ENCODE data around the gene GABBR1.
"Not testable (repeated sequence)": the region's sequence is repeated elsewhere in the genome, so short reads cannot be mapped to it uniquely, and the experiment has no call there.

GABBR1 gene

GRCh38 chr6:29632789-29633533 lies at the start of gene GABBR1:
TSS of gene GABBR1 (minus strand) at chr6:29633183. CDS start at chr6:29632385, 798 bp downstream.
- Mint-ChIP-seq H3K9me3 (no peaks in the 10 kb centered on the region), H3K27me3 (ENCODE audit: low read depth) (peaks cover 60% of the 10 kb centered on the region), H3K4me1 (ENCODE audit: low read depth) (peaks cover 38% of the 10 kb centered on the region)

GRCh38 chr6:29681811-29682210 lies 48.8 kb upstream of the GABBR1 start:
- H3K9me3 Mint-ChIP-seq = no peaks in the 10 kb centered on the region
- no peak overlapping the region for H3K4me3 Mint-ChIP-seq
- no peak overlapping the region for H3K27ac Mint-ChIP-seq
- no peaks in the 10 kb centered on the region for H3K36me3 Mint-ChIP-seq (ENCODE audit: low read depth)
- H3K4me1 Mint-ChIP-seq (ENCODE audit: low read depth) = peaks cover 18% of the 10 kb centered on the region
- H3K27me3 Mint-ChIP-seq (ENCODE audit: low read depth) = peaks cover 5% of the 10 kb centered on the region

More at GRCh38 chr6:29632789-29633533, at the start of gene GABBR1:
- Mint-ChIP-seq H3K4me3 (peak within 1 kb of the TSS; percentile 97), H3K27ac (peak within 1 kb of the TSS; percentile 78), H3K36me3 (ENCODE audit: low read depth) (peaks cover 9% of the 10 kb centered on the region)

GRCh38 chr6:29680904-29681303 lies 47.9 kb upstream of the GABBR1 start, which contains the start of gene ZFP57:
TSS of gene ZFP57 (minus strand) at chr6:29681152. CDS start at chr6:29677003, 4,149 bp downstream.
- Mint-ChIP-seq H3K9me3 (no peaks in the 10 kb centered on the region), H3K27me3 (ENCODE audit: low read depth) (peaks cover 5% of the 10 kb centered on the region), H3K36me3 (ENCODE audit: low read depth) (no peaks in the 10 kb centered on the region), H3K4me1 (ENCODE audit: low read depth) (peaks cover 19% of the 10 kb centered on the region), H3K4me3 (peak within 1 kb of the TSS; percentile 72), H3K27ac (peak within 1 kb of the TSS; percentile 65)

GRCh38 chr6:29680416-29680815 lies 47.4 kb upstream of the GABBR1 start:
- no peaks in the 10 kb centered on the region for H3K9me3 Mint-ChIP-seq
- H3K4me1 Mint-ChIP-seq (ENCODE audit: low read depth) = peaks cover 19% of the 10 kb centered on the region
- H3K27me3 Mint-ChIP-seq (ENCODE audit: low read depth) = peaks cover 5% of the 10 kb centered on the region
- peak overlapping the region; percentile 65 for H3K27ac Mint-ChIP-seq
- no peaks in the 10 kb centered on the region for H3K36me3 Mint-ChIP-seq (ENCODE audit: low read depth)
- peak overlapping the region; percentile 72 for H3K4me3 Mint-ChIP-seq

GRCh38 chr6:29679962-29680361 lies 47.0 kb upstream of the GABBR1 start:
- Mint-ChIP-seq H3K27ac (no peak overlapping the region), H3K4me3 (peak overlapping the region; percentile 72), H3K9me3 (no peaks in the 10 kb centered on the region), H3K27me3 (ENCODE audit: low read depth) (peaks cover 5% of the 10 kb centered on the region), H3K36me3 (ENCODE audit: low read depth) (no peaks in the 10 kb centered on the region), H3K4me1 (ENCODE audit: low read depth) (peaks cover 19% of the 10 kb centered on the region)

- no peaks in the 10 kb centered on the region for H3K9me3 Mint-ChIP-seq
- H3K4me3 Mint-ChIP-seq = no peak overlapping the region
- no peak overlapping the region for H3K27ac Mint-ChIP-seq
- H3K36me3 Mint-ChIP-seq (ENCODE audit: low read depth) = no peaks in the 10 kb centered on the region
- H3K4me1 Mint-ChIP-seq (ENCODE audit: low read depth) = peaks cover 10% of the 10 kb centered on the region
- no peaks in the 10 kb centered on the region for H3K27me3 Mint-ChIP-seq (ENCODE audit: low read depth)
These were observed 45.1 kb upstream of the GABBR1 start for GRCh38 chr6:29678114-29678513.

GRCh38 chr6:29676981-29677601 lies 44.1 kb upstream of the GABBR1 start:
- Mint-ChIP-seq H3K9me3 (no peaks in the 10 kb centered on the region), H3K4me1 (ENCODE audit: low read depth) (peaks cover 10% of the 10 kb centered on the region), H3K27me3 (ENCODE audit: low read depth) (peaks cover 4% of the 10 kb centered on the region), H3K27ac (peak overlapping the region; percentile 79), H3K4me3 (no peak overlapping the region), H3K36me3 (ENCODE audit: low read depth) (no peaks in the 10 kb centered on the region)

- Mint-ChIP-seq H3K4me3 (no peak overlapping the region), H3K36me3 (ENCODE audit: low read depth) (no peaks in the 10 kb centered on the region), H3K27ac (no peak overlapping the region), H3K4me1 (ENCODE audit: low read depth) (peaks cover 10% of the 10 kb centered on the region), H3K9me3 (no peaks in the 10 kb centered on the region), H3K27me3 (ENCODE audit: low read depth) (peaks cover 10% of the 10 kb centered on the region)
These were observed 42.6 kb upstream of the GABBR1 start for GRCh38 chr6:29675561-29675960.

GRCh38 chr6:29674008-29674407 lies 41.0 kb upstream of the GABBR1 start:
- Mint-ChIP-seq H3K27ac (no peak overlapping the region), H3K36me3 (ENCODE audit: low read depth) (no peaks in the 10 kb centered on the region), H3K9me3 (no peaks in the 10 kb centered on the region), H3K27me3 (ENCODE audit: low read depth) (peaks cover 13% of the 10 kb centered on the region), H3K4me1 (ENCODE audit: low read depth) (peaks cover 6% of the 10 kb centered on the region), H3K4me3 (no peak overlapping the region)

GRCh38 chr6:29673161-29673560 lies 40.2 kb upstream of the GABBR1 start:
- Mint-ChIP-seq H3K27me3 (ENCODE audit: low read depth) (peaks cover 14% of the 10 kb centered on the region), H3K9me3 (no peaks in the 10 kb centered on the region), H3K4me1 (ENCODE audit: low read depth) (peaks cover 6% of the 10 kb centered on the region), H3K4me3 (no peak overlapping the region), H3K27ac (no peak overlapping the region), H3K36me3 (ENCODE audit: low read depth) (no peaks in the 10 kb centered on the region)

- not testable (repeated sequence) for H3K36me3 Mint-ChIP-seq (ENCODE audit: low read depth); H3K27ac Mint-ChIP-seq; H3K9me3 Mint-ChIP-seq; H3K4me1 Mint-ChIP-seq (ENCODE audit: low read depth); H3K4me3 Mint-ChIP-seq
- peaks cover 22% of the 10 kb centered on the region for H3K27me3 Mint-ChIP-seq (ENCODE audit: low read depth)
These were observed 39.1 kb upstream of the GABBR1 start for GRCh38 chr6:29672116-29672515.

GRCh38 chr6:29671026-29671425 lies 38.0 kb upstream of the GABBR1 start:
- H3K36me3 Mint-ChIP-seq (ENCODE audit: low read depth) = no peaks in the 10 kb centered on the region
- peaks cover 22% of the 10 kb centered on the region for H3K27me3 Mint-ChIP-seq (ENCODE audit: low read depth)
- H3K9me3 Mint-ChIP-seq = no peaks in the 10 kb centered on the region
- no peak overlapping the region for H3K4me3 Mint-ChIP-seq
- H3K4me1 Mint-ChIP-seq (ENCODE audit: low read depth) = no peaks in the 10 kb centered on the region
- no peak overlapping the region for H3K27ac Mint-ChIP-seq

- H3K36me3 Mint-ChIP-seq (ENCODE audit: low read depth) = no peaks in the 10 kb centered on the region
- H3K27me3 Mint-ChIP-seq (ENCODE audit: low read depth) = peaks cover 31% of the 10 kb centered on the region
- H3K27ac Mint-ChIP-seq = no peak overlapping the region
These were observed 34.2 kb upstream of the GABBR1 start for GRCh38 chr6:29667158-29667557.

GRCh38 chr6:29666826-29667130 lies 33.8 kb upstream of the GABBR1 start:
- H3K4me1 Mint-ChIP-seq (ENCODE audit: low read depth) = no peaks in the 10 kb centered on the region
- no peaks in the 10 kb centered on the region for H3K9me3 Mint-ChIP-seq
- H3K4me3 Mint-ChIP-seq = no peak overlapping the region
- H3K27ac Mint-ChIP-seq = no peak overlapping the region
- H3K36me3 Mint-ChIP-seq (ENCODE audit: low read depth) = no peaks in the 10 kb centered on the region
- peaks cover 34% of the 10 kb centered on the region for H3K27me3 Mint-ChIP-seq (ENCODE audit: low read depth)

More at GRCh38 chr6:29667158-29667557, 34.2 kb upstream of the GABBR1 start:
- Mint-ChIP-seq H3K4me3 (no peak overlapping the region), H3K9me3 (no peaks in the 10 kb centered on the region), H3K4me1 (ENCODE audit: low read depth) (no peaks in the 10 kb centered on the region)
